HL-60 (cell line): ENCODE measurements around the gene SORCS2.
A peak's percentile ranks its signal among the peaks of the same experiment; 100 is the strongest.

Experiments used
- DNase-seq, 2 experiments: peaks; one replicate each; pipeline ENCODE4 v3.0.0-alpha.2; 2010 to 2020; ENCODE audit warnings: low read depth in 1 of 2, low spot score in 1 of 2
- H3K27ac ChIP-seq: fragments of 250-450 bp; sonication (Bioruptor Pico); replicated peaks from 2 replicates; pipeline ENCODE4 v1.5.1; 2020; ENCODE audit warnings: mild to moderate bottlenecking, moderate library complexity
- H3K27me3 ChIP-seq: fragments of 250-450 bp; sonication (Bioruptor Pico); 2 replicates; pipeline ENCODE4 v1.5.1; 2021; ENCODE audit warnings: mild to moderate bottlenecking, moderate library complexity; ENCODE audit not compliant: insufficient read depth, poor library complexity, severe bottlenecking
- H3K4me3 ChIP-seq: replicated peaks from 2 replicates; pipeline ENCODE4 v1.5.1; 2011; ENCODE audit warnings: mild to moderate bottlenecking, control low read depth, low read length; ENCODE audit not compliant: insufficient read depth
- CTCF ChIP-seq: IDR thresholded peaks from one replicate; pipeline ENCODE4 v1.5.1; 2011; ENCODE audit warnings: low read length, control low read depth, inconsistent platforms; ENCODE audit not compliant: insufficient read depth
- GABPA ChIP-seq: IDR thresholded peaks from 2 replicates; pipeline ENCODE4 v1.6.1; 2012; ENCODE audit warnings: low read depth
- POLR2AphosphoS5 ChIP-seq: IDR thresholded peaks from 2 replicates; pipeline ENCODE4 v1.6.1; 2012; ENCODE audit warnings: low read depth
- REST ChIP-seq: IDR thresholded peaks from 2 replicates; pipeline ENCODE4 v1.6.1; 2012; ENCODE audit warnings: low read depth; ENCODE audit not compliant: insufficient replicate concordance
- SPI1 ChIP-seq: IDR thresholded peaks from 2 replicates; pipeline ENCODE4 v1.6.1; 2012; ENCODE audit warnings: low read depth, mild to moderate bottlenecking, borderline replicate concordance

The SORCS2 gene

GRCh38 chr4:7537853-7538400 lies 345.6 kb downstream of the SORCS2 start:
- DNase-seq: no peak
- TF ChIP-seq CTCF (no peak), GABPA (no peak), REST (no peak), SPI1 (no peak), POLR2AphosphoS5 (no peak)
- Histone ChIP-seq H3K27ac (no peak overlapping the region), H3K4me3 (no peak overlapping the region), H3K27me3 (no peaks in the 10 kb centered on the region)

GRCh38 chr4:7538518-7538917 lies 346.2 kb downstream of the SORCS2 start:
- no peak for DNase-seq
- no peak for TF ChIP-seq CTCF
- no peak for TF ChIP-seq REST
- TF ChIP-seq POLR2AphosphoS5: no peak
- TF ChIP-seq SPI1: no peak
- TF ChIP-seq GABPA: no peak
- H3K4me3 ChIP-seq: no peak overlapping the region
- H3K27ac ChIP-seq: no peak overlapping the region
- H3K27me3 ChIP-seq: no peaks in the 10 kb centered on the region

GRCh38 chr4:7539186-7539585 lies 346.8 kb downstream of the SORCS2 start:
- H3K27me3 ChIP-seq: no peaks in the 10 kb centered on the region
- DNase-seq: no peak
- TF ChIP-seq REST (no peak), POLR2AphosphoS5 (no peak)
- no peak overlapping the region for H3K27ac ChIP-seq
- no peak overlapping the region for H3K4me3 ChIP-seq

GRCh38 chr4:7539659-7540058 lies 347.3 kb downstream of the SORCS2 start:
- peak; percentile 1 to 4 for DNase-seq
- Histone ChIP-seq H3K27me3 (no peaks in the 10 kb centered on the region), H3K27ac (no peak overlapping the region), H3K4me3 (no peak overlapping the region)
- TF ChIP-seq REST: no peak
- no peak for TF ChIP-seq SPI1
- TF ChIP-seq GABPA: no peak
- no peak for TF ChIP-seq CTCF
- no peak for TF ChIP-seq POLR2AphosphoS5
